HEK293 (cell line): ENCODE measurements around the gene ASCL2.

Experiments
- CTCF ChIA-PET: fragments of 350-600 bp; formaldehyde crosslinking; extraction: SDS; loops from one replicate; lab custom pipeline; 2021; ENCODE audit warnings: antibody characterized with exemption; lab: Yijun Ruan, JAX
- POLR2A ChIA-PET: fragments of 300-600 bp; formaldehyde crosslinking; extraction: SDS; loops from one replicate; lab custom pipeline; 2020; ENCODE audit warnings: antibody characterized with exemption, inconsistent platforms; lab: Yijun Ruan, JAX
- H3K27ac ChIP-seq: fragments of 200-500 bp; sonication (Bioruptor generic); 2 replicates; pipeline ENCODE4 v1.5.1; 2014; ENCODE audit warnings: low read depth, low read length, control low read depth, inconsistent platforms; ENCODE audit errors: extremely low read depth
- H3K36me3 ChIP-seq, 2 experiments: fragments of 200-500 bp in 1 of 2; sonication (Bioruptor generic) in 1 of 2; 1 replicate in 1 of 2; 2 replicates in 1 of 2; pipeline ENCODE4 v1.5.1; 2014 to 2017; ENCODE audit warnings: inconsistent platforms in 2 of 2, low read length in 2 of 2; ENCODE audit not compliant: control insufficient read depth in 2 of 2, insufficient read depth in 1 of 2
- H3K4me1 ChIP-seq: fragments of 200-500 bp; sonication (Bioruptor generic); 2 replicates; pipeline ENCODE4 v1.5.1; 2014; ENCODE audit warnings: mild to moderate bottlenecking, low read length, inconsistent platforms; ENCODE audit not compliant: control insufficient read depth, insufficient read depth
- H3K4me3 ChIP-seq: 2 replicates; pipeline ENCODE4 v1.5.1; 2011; ENCODE audit warnings: low read depth, mild to moderate bottlenecking, control low read depth, low read length, moderate library complexity
- H3K9me3 ChIP-seq: fragments of 200-500 bp; sonication (Bioruptor generic); 2 replicates; pipeline ENCODE4 v1.5.1; 2014; ENCODE audit warnings: low read depth, low read length, inconsistent platforms; ENCODE audit not compliant: control insufficient read depth, insufficient read depth
- SCRT2 ChIP-seq: fragments of 450-650 bp; formaldehyde crosslinking; IDR thresholded peaks from 2 replicates; pipeline ENCODE4 v1.5.1; 2016; ENCODE audit warnings: missing biosample characterization, missing genetic modification characterization
- ZNF157 ChIP-seq: fragments of 450-650 bp; formaldehyde crosslinking; IDR thresholded peaks from 2 replicates; pipeline ENCODE4 v1.5.1; 2016; ENCODE audit warnings: missing biosample characterization, missing genetic modification characterization
- ZNF223 ChIP-seq: fragments of 450-650 bp; formaldehyde crosslinking; IDR thresholded peaks from 2 replicates; pipeline ENCODE4 v1.5.1; 2016; ENCODE audit warnings: missing biosample characterization, missing genetic modification characterization
- ZNF391 ChIP-seq: fragments of 450-650 bp; formaldehyde crosslinking; IDR thresholded peaks from 2 replicates; pipeline ENCODE4 v1.5.1; 2016; ENCODE audit warnings: low read depth, missing biosample characterization, missing genetic modification characterization, borderline replicate concordance
- ZNF433 ChIP-seq: fragments of 450-650 bp; formaldehyde crosslinking; IDR thresholded peaks from 2 replicates; pipeline ENCODE4 v1.5.1; 2016; ENCODE audit warnings: missing biosample characterization, missing genetic modification characterization, low read depth
- ZNF548 ChIP-seq: fragments of 450-650 bp; formaldehyde crosslinking; IDR thresholded peaks from 2 replicates; pipeline ENCODE4 v1.5.1; 2016; ENCODE audit warnings: missing biosample characterization, missing genetic modification characterization
- ZNF701 ChIP-seq: fragments of 450-650 bp; formaldehyde crosslinking; IDR thresholded peaks from 2 replicates; pipeline ENCODE4 v1.5.1; 2016; ENCODE audit warnings: missing biosample characterization, missing genetic modification characterization
- TF ChIP-seq, protein P1 (sequence below): fragments of 450-650 bp; formaldehyde crosslinking; IDR thresholded peaks from 2 replicates; pipeline ENCODE4 v1.5.1; 2016; ENCODE audit warnings: missing biosample characterization, missing genetic modification characterization
- TF ChIP-seq, protein P2 (sequence below): fragments of 450-650 bp; formaldehyde crosslinking; IDR thresholded peaks from 2 replicates; pipeline ENCODE4 v1.5.1; 2016; ENCODE audit warnings: missing biosample characterization, missing genetic modification characterization
- TF ChIP-seq, protein P3 (sequence below): fragments of 450-650 bp; formaldehyde crosslinking; IDR thresholded peaks from 2 replicates; pipeline ENCODE4 v1.5.1; 2016; ENCODE audit warnings: missing biosample characterization, missing genetic modification characterization
- TF ChIP-seq, protein P4 (sequence below): fragments of 450-650 bp; formaldehyde crosslinking; IDR thresholded peaks from 2 replicates; pipeline ENCODE4 v1.5.0; 2017; ENCODE audit warnings: missing biosample characterization, missing genetic modification characterization, borderline replicate concordance

The ASCL2 gene

DNA sequence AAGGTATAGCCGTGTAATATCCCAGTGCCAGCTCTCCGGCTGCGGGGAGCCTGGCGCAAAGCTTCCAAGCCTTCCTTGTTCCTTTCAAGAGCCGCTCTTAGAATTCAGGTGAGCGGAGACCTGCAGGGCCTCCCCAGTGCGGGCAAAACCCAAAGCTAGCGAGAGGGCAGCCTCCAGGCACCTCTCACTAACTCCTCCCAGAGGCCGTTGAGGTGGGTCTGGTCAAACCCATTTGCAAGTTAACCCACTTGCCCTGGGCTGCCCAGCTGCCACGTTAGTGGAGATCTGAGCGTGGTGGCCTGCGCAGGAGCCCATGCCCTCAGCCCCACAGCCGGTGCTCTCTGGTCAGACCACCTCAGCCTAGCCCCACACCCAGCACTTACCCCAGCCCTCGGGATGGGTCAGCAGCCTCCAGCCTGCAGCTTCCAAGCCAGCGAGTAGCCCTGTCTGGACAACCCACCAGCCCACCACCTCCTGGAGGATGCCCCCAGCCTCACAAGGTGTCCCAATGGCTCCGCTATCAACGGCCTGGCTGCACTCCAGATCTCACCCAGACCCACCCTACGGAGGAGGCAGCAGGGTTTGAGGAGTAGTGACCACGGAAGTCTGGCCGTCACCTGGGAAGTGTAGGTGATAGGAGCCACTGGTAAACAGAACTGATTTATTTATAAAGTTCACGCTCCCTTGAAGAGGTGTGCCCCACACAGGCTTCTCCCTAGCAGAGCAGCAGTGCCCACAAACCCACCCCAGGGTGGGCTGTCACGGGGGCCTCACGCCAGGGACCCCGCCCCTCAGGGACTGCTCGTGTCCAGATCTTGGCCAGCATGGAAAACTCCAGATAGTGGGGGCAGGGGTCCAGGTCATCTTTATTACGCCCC is 2.3 kb downstream of the ASCL2 start (continued):
- TF ChIP-seq, protein P1, sequence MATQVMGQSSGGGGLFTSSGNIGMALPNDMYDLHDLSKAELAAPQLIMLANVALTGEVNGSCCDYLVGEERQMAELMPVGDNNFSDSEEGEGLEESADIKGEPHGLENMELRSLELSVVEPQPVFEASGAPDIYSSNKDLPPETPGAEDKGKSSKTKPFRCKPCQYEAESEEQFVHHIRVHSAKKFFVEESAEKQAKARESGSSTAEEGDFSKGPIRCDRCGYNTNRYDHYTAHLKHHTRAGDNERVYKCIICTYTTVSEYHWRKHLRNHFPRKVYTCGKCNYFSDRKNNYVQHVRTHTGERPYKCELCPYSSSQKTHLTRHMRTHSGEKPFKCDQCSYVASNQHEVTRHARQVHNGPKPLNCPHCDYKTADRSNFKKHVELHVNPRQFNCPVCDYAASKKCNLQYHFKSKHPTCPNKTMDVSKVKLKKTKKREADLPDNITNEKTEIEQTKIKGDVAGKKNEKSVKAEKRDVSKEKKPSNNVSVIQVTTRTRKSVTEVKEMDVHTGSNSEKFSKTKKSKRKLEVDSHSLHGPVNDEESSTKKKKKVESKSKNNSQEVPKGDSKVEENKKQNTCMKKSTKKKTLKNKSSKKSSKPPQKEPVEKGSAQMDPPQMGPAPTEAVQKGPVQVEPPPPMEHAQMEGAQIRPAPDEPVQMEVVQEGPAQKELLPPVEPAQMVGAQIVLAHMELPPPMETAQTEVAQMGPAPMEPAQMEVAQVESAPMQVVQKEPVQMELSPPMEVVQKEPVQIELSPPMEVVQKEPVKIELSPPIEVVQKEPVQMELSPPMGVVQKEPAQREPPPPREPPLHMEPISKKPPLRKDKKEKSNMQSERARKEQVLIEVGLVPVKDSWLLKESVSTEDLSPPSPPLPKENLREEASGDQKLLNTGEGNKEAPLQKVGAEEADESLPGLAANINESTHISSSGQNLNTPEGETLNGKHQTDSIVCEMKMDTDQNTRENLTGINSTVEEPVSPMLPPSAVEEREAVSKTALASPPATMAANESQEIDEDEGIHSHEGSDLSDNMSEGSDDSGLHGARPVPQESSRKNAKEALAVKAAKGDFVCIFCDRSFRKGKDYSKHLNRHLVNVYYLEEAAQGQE (tag by site-specific recombination): no peak
- TF ChIP-seq, protein P2, sequence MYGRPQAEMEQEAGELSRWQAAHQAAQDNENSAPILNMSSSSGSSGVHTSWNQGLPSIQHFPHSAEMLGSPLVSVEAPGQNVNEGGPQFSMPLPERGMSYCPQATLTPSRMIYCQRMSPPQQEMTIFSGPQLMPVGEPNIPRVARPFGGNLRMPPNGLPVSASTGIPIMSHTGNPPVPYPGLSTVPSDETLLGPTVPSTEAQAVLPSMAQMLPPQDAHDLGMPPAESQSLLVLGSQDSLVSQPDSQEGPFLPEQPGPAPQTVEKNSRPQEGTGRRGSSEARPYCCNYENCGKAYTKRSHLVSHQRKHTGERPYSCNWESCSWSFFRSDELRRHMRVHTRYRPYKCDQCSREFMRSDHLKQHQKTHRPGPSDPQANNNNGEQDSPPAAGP (tag by site-specific recombination): no peak
- TF ChIP-seq, protein P3, sequence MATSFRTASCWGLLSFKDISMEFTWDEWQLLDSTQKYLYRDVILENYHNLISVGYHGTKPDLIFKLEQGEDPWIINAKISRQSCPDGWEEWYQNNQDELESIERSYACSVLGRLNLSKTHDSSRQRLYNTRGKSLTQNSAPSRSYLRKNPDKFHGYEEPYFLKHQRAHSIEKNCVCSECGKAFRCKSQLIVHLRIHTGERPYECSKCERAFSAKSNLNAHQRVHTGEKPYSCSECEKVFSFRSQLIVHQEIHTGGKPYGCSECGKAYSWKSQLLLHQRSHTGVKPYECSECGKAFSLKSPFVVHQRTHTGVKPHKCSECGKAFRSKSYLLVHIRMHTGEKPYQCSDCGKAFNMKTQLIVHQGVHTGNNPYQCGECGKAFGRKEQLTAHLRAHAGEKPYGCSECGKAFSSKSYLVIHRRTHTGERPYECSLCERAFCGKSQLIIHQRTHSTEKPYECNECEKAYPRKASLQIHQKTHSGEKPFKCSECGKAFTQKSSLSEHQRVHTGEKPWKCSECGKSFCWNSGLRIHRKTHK (tag by site-specific recombination): no peak
- no peak for TF ChIP-seq SCRT2 (tag by site-specific recombination)
- TF ChIP-seq, all 188 proteins: peak for 0

DNA sequence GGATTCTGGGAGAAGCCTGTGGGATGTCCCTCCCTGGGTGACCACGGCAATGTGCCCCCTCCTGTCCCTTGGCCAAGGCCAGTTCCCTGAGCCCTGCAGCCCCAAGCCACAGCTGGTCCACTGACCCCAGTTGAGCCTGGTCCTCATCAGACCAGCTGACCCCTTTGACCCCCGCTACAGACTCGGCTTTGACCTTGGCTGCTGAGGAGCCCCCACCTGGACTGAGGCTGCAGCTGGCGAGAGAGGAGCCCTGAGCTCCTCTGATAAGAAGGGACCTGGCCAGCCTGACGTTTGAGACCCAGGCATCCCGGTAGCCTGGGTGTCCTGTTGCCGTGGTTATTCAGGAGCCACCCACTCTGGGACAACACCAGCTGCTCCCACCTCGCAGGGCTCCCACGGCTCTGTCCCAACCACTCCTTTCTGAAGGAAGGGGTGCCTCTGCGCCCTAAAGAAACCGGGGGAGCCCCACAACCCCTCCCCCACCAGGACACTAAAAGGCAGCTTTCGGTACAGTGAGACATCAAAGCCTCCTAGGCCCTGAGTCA is 3.0 kb downstream of the ASCL2 start:
- H3K4me1 ChIP-seq: no peaks in the 10 kb centered on the region
- ChIA-PET CTCF (interaction anchor here (1.5 kb wide), 1 partner anchor 153 kb away, joined by 5 read pairs; no protein-coding TSS in a partner anchor), POLR2A (no interaction called here)
- no peaks in the 10 kb centered on the region for H3K9me3 ChIP-seq
- H3K4me3 ChIP-seq: no peak overlapping the region
- no peak overlapping the region for H3K27ac ChIP-seq
- TF ChIP-seq ZNF701 (tag by site-specific recombination) (no peak), SCRT2 (tag by site-specific recombination) (no peak), ZNF157 (tag by site-specific recombination) (no peak), ZNF548 (tag by site-specific recombination) (no peak), ZNF391 (tag by site-specific recombination) (no peak), ZNF223 (no peak), ZNF433 (tag by site-specific recombination) (no peak)
- TF ChIP-seq, protein P4, sequence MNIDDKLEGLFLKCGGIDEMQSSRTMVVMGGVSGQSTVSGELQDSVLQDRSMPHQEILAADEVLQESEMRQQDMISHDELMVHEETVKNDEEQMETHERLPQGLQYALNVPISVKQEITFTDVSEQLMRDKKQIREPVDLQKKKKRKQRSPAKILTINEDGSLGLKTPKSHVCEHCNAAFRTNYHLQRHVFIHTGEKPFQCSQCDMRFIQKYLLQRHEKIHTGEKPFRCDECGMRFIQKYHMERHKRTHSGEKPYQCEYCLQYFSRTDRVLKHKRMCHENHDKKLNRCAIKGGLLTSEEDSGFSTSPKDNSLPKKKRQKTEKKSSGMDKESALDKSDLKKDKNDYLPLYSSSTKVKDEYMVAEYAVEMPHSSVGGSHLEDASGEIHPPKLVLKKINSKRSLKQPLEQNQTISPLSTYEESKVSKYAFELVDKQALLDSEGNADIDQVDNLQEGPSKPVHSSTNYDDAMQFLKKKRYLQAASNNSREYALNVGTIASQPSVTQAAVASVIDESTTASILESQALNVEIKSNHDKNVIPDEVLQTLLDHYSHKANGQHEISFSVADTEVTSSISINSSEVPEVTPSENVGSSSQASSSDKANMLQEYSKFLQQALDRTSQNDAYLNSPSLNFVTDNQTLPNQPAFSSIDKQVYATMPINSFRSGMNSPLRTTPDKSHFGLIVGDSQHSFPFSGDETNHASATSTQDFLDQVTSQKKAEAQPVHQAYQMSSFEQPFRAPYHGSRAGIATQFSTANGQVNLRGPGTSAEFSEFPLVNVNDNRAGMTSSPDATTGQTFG (tag by site-specific recombination): no peak
- TF ChIP-seq, protein P1 (tag by site-specific recombination): no peak
- TF ChIP-seq, all 188 proteins: peak for 0
- H3K36me3 ChIP-seq: no peaks in the 10 kb centered on the region
